HG03378 (cell line): Measurements from ENCODE around the gene PTPRN2.
"Not testable (repeated sequence)": the region's sequence is repeated elsewhere in the genome, so short reads cannot be mapped to it uniquely, and the experiment has no call there.

Experiments
- ATAC-seq: cut with Tn5 transposase; IDR thresholded peaks from one replicate; pipeline ENCODE4 v1.9.1; 2021; ENCODE audit warnings: mild to moderate bottlenecking, moderate library complexity; ENCODE audit not compliant: unreplicated experiment

The PTPRN2 gene

DNA sequence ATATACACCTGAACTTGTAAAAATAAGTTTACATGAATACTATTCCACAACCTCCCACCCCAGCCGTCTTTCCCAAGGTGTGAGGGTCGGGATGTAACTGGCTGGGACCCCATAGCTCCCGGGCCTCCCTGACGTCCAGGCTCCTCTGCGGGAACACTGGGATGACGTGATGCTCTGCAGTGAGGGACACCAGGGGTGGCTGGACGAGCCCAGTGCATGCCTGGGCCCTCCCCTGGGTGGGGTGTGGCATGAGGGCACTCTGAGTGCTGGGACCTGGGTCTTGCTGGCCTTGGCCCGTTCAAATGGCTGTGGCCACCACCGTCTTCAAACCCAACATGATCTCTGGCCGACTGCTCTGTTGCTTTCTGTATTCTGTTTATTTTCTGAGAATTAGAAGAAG lies 1068.4 kb downstream of the PTPRN2 start:
- no peak for ATAC-seq

DNA sequence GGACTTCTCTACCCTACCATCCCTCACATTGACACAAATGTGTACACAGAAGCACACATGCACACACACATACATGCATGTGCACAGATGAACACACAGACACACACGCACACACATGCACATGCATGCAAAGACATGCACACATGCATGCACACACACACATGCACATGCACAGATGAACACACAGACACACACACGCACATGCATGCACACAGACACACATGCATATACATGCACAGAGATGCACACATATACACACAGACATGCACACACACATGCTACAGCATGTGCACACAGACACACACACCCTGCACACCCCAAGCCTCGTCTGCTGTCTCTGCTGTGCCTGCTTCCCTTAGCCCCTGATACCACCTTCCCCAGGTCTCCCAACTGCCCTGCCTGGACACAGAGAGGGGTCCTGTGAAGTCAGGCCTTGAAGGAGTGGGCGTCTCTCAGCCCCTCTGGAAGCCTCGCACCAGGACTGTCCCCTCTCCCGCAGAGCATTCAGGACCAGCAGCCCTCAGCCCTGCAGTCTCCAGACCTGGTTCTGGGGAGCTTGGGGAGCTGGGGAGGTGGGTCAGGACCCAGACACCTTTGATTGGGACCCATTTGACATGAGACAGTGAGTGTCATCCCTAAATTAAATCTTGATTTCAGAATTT lies 1069.0 kb downstream of the PTPRN2 start:
- ATAC-seq: no peak

DNA sequence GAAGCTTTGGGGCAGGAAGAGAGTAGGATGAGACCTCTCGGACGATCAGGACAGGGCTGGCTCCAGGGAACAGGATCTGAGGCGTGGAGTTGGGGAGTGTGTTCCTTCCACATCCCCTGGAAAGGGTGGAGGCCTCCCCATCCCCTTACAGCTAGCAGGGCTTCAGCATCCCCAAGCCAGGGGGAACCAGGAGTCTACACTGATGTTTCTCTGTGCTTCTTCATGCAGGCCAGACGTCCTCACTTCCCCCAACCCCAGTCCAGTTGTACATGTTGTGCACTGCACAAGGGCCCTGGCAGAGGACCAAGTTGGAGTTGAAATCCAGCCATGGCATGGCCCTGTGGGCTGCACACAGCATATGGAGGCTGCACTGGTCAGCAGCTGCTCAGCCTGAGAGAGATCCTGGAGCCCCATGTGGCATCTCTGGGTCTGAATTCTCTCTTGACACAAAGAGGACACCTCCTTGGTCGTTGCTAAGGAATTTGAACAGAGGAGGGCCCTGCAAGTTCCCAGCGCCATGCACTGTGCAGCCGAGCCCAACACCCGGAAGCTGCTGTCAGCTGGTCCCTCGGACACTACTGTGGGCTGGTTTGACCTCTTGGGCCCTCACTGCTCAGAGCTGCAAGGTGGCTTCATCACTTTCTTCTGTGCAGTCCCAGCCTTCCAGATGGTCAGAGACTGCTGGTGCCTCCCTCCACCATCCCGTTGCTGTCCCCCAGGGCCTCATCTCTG lies 1069.7 kb downstream of the PTPRN2 start:
- ATAC-seq: no peak

DNA sequence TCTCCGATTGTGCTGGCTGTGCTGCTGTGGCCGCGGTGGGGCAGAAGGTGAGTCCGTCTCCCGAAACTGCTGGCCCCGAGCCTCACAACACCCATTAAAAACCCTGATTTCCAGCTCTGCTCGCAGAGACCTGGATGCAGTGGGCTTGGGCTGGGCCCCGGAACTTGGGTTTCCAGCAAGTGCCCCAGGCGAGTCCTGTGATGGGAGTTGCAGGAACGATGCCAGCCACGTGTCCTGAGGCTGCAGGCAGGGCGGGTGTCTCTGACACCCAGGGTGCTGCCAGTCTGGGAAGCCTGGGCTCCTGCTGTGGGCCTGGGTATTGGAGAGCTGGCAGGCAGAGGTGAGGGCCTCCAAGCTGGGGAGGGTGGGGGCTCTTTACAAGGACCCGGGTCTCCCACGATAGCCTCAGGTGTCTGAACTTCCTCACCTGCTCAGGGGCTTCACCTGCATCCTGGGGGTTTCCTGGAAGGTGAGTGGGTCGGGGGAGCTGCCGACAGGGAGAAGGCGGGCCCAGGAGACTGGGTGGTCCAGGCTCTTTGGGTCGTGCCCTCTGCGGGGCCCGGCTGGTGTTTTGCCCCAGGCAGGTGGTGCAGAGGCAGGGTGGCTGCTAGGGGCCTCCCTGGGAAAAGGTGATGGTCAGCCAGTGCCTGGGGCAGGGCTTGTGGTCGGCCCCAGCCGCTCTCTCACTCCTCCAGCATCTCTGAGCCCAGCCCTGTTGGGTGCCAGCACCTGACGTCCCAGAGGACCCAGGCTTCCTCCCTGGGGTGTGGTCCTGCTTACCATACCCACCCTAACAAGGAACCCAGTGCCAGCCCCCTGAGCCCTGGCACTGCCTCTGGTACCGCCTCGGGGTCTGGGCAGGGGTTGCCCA lies 1070.5 kb downstream of the PTPRN2 start:
- ATAC-seq: no peak

DNA sequence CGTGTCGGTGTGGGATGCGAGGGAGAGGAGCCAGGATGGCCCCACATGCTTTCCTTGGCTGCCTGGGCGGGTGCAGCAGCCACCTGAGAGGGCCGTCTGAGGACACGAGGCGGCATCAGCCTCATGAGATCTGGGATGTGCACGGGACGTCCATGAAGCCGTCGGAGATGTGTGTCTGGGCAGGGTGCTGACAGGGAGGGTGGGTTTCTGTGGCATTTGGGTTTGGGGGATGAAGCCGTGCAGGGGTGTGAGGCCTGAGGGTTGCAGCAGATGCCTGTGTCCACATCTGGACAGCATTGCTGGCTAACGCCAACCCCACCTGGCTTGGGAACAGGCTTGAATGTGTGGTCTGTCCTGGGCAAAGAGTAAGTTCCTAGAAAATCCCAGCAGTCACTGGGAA lies 1071.3 kb downstream of the PTPRN2 start:
- ATAC-seq: no peak

DNA sequence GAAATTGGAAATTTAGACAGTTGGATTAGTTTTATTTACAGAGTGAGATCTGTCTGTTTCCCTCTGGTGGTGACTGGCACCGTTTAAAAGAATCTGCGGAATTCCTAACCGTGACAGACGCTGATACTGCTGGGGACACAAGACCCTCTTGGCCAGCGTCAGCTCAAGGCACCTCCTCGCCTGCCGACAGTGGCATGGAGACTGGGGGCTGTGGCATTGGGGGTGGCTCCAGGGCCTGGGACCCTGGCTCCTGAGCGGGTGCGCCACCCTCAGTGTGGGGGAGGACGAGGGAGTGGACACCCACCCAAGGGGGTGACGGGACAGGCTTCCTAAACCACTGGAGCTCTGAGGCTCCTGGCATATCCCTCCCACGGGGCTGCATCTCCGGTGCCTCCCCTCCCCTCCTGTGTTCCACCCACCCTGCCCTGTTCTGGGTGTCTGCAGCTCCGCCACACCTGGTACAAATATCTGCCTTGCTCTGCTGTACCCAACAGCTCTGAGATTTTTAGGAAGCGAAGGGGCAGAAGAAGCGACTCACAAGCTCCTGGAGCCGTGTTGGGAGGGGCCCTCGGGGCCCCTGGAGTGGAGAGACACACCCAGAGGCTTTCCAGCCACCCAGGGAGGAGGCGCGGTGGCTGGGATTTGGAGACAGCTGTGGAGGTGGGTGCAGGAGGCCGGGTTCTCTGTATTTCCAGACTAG lies 1072.1 kb downstream of the PTPRN2 start:
- ATAC-seq: no peak

DNA sequence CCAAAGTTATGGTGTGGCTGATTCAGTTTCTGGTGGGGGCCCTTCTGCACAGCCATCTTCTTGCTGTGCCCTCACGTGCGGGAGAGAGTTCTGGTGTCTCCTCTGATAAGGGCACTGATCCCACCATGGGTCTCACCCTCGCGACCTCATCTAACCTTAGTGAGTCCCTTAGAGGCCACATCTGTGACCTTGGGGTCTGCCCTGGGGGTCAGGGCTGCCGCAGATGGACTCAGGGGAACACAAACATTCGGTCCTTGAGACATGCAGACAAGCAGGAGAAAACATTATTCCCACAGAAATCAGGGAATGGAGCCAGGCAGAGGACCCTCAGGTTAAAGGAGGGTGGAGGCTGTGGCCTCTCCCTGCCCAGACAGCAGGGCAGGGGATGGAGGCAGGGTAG lies 1072.9 kb downstream of the PTPRN2 start:
- ATAC-seq: no peak

DNA sequence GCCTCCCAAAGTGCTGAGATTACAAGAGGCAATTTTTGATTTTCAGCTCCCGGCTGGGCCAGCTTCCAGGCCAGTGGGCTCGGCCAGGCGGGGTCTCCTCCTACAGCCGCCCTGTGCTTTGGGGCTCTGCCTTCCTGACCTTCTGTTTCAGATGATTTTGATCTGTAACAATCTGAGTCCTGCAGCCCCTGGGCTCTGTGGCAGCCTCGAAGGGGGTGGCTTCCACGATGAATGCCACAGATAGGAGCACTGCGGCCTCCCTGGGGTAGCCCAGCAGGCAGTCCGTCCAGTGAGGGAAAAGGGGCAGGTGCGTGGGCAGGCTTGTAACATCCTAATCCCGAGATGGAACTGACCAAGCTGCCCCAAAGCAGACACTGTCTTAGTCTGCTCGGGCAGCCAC lies 1073.3 kb downstream of the PTPRN2 start:
- ATAC-seq: no peak

DNA sequence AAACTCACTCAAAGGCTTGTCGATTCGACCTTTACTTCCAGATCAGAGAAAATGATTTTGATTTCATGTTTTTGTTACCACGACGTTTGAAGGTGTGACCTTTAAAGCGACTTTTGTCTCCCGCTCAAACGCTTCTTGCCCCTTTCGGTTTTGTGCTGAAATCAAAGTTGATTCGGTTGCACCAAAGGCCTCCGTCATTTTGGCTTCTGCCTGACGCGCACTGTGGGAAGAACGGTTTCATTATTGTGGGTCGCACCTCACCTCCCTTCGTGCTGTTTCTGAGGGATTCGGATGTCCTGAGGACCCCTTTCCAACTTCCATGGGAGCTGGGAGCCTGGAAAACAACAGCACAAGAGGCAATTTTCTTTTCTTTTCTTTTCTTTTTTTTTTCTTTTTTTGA lies 1073.9 kb downstream of the PTPRN2 start:
- no peak for ATAC-seq

DNA sequence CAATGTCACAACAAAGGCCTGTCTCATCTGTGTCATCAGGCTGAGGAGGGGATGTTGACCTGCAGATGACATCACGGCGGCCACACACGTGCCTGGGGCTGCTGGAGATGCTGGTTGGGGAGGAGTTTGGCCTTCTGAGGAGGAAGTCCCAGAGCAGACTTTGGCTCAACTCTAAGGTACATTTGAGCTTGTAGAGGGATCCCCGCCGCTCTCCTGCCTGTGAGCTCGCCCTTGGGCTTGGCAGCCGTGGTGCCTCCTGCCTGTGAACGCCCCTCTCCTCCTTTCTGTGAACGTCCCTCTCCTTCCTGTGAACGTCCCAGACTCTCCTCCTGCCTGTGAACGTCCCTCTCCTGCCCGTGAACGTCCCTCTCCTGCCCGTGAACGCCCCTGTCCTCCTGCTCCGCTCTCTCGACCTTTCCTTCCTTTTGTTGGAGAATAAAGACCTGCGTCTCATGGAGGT lies 1074.4 kb downstream of the PTPRN2 start:
- ATAC-seq: no peak

DNA sequence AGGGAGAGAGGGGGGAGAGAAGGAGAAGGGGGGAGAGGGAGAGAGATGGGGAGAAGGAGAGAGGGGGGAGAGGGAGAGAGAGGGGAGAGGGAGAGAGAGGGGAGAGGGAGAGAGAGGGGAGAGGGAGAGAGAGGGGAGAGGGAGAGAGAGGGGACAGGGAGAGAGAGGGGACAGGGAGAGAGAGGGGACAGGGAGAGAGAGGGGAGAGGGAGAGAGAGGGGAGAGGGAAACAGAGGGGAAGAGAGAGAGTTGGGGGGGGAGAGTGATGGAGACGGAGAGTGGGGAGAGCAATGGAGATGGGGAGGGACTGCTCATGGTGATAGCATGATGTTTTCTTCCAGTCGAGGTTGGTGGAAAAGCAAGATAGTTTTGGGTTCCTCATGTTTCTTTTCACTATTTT lies 1078.4 kb downstream of the PTPRN2 start:
- no peak for ATAC-seq

DNA sequence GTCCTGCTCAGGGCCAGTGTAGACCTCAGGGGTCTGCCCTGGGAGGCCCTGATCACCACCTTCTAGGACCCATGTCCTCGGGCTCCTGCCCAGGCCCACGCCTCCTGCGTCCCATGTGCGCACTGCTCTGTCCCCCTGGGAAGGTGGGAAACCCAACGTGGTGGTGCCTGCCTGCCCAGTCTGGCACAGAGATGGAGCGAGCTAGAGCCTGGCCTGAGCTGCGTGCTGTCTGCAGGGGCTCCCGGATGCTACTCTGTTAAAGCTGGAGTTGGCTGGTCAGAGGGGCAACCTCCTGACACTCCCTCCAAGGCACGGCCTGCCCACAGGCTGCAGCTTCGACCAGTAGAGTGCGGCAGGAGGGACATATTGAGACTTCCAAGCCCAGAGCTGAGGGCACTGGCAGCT lies 1079.1 kb downstream of the PTPRN2 start:
- ATAC-seq: no peak

DNA sequence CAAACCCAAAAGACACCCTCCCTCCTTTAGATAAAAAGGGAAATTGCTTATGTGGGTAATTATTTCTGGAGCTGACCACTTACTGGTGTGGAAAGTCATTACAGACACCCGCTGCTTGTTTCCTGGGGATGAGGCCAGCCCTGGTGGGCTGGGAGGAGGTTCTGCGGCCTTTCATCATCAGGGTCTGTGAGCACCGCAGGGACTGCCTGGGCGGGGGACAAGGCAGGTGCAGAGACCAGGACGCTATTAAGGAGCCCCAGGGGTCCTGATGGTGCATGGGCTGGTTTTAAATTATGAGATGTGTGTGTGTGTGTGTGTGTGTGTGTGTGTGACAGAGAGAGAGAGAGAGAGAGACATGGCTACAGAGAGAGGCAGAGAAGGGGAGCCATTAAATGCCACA lies 1079.6 kb downstream of the PTPRN2 start:
- ATAC-seq: no peak

DNA sequence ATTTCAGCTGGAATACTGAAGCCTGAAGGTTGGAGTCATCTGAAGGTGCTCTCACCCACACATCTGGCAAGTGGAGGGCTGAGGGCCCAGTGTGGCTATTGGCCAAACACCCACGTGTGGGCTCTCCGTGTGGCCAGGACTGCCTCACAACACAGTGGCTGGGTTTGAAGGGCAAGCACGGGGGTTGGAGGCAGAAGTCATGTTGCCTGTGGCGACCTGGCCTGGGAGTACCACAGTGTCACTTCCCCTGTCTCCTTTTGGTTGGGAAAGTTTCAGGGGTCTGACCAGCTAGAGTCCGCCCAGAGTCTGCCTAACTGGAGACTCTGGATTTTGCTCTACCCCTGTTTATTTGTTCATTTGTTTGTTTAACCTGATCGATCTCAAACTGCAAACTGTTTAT lies 1081.4 kb downstream of the PTPRN2 start:
- no peak for ATAC-seq

DNA sequence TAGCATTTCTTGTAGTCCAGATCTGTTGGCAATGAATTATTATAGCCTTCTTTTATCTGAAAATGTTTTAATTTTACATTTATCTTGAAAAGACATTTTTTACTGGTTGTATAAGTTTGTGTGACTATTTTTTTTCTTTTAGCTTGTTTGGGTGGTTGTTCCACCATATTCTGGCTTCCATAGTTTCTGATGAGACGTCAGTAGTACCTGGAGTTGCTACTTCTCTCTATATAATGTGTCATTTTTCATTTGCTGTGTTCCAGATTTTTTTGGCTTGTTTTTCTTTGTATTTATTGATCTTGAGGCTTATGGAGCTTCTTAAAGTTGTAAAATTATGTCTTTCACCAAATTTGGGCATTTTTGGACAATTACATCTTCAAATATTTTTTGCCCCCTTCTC lies 1082.0 kb downstream of the PTPRN2 start:
- no peak for ATAC-seq

DNA sequence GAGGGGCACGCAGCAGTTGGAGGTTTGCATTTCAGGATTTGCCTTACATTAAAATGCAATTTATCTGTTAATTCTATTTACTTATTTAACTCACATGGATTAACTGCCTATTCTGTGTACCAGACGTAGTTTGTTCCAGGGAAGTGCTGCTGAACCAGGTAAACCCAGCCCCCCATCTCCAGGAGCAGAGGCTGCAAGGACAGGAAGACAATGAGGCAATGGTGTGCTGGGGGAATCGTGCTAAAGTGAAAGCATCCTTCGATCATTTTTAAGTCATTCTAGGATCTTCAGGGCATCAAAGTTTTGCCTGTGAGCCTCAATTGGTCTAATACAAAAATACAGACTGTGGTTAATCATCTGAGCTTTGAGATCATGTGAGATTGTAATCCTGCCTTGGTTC lies 1084.4 kb downstream of the PTPRN2 start:
- no peak for ATAC-seq

DNA sequence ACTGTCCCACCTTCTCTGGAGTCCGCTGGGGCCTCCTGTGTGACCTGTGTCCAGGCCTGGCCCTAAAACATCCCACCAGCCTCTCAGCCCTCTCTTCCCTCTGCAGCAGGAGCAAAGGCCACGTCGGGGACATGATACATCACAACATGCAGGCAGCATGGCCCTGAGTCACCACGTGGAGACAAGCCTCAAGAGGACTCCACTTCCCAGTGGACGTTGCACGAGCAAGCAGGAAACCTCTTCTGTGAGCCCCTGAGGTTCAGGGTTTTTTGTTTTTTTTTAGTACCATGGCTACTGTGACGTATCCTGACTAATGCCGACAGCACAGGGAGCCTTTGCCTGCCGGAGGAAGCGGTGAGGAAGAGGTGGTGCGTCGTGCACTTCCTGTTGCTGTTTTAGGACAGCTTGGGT lies 1084.9 kb downstream of the PTPRN2 start:
- ATAC-seq: no peak

DNA sequence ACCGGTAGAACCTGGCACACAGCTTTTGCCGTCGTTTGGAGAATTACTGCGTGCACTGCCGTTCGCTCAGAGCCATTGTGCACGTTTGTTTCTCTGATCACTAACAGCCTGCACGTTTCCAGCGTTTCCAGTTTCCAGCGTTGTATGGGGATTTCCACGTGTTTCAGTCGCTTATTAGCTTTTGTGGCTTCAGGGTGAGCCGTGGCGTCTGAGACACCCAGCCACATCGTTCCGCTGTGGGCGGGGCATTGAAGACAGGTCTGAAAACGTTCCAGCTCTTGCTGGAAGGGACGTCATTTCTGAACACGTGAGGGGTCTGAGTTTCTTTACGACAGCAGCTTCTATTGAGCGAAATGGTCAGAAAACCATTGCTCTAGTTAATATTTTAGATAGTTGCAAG lies 1086.0 kb downstream of the PTPRN2 start:
- ATAC-seq: no peak

DNA sequence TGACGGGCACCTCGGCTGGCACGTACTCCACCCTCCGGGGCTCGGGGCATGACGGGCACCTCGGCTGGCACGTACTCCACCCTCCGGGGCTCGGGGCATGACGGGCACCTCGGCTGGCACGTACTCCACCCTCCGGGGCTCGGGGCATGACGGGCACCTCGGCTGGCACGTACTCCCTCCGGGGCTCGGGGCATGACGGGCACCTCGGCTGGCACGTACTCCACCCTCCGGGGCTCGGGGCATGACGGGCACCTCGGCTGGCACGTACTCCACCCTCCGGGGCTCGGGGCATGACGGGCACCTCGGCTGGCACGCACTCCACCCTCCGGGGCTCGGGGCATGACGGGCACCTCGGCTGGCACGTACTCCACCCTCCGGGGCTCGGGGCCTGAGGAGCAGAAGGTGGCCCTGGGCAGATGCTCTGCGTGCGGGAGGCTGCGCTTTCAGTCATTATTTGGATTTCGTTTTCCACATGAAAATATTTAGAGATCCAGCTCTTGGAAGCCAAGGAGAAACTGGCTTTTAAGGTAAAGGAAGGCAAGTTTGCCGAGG lies 1086.6 kb downstream of the PTPRN2 start:
- ATAC-seq: not testable (repeated sequence)

DNA sequence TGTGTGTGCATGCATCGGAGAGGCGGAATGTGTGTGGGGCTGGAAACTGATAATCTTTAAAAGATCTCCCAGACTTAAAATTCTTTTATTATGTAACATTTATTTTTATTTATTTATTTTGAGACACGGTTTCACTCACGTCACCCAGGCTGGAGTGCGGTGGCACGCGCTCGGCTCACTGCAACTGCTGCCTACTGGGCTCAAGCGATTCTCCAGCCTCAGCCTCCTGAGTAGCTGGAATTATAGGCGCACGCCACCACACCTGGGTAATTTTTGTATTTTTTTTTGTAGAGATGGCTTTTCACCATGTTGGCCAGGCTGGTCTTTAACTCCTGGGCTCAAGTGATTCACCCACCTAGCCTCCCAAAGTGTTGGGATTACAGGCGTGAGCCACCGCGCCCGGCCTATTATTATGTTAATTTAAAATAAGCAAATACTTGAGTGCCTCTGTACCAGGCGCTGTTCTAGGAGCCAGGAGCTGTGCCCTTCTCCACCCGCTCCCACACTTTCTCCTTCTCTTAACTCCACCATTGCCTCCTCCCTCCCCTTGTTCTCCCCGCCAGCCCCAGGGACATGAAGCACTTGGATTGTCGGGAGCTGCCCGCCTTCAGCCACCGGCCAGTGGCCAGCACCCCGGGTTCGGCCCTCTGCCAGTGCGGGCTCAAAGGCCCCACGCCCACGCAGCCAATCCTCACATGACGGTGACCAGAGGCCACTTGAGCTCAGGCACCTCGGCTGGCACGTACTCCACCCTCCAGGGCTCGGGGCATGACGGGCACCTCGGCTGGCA lies 1087.3 kb downstream of the PTPRN2 start:
- ATAC-seq: no peak
